Measurements from ENCODE around the gene INPP5A. TPM values are rescaled to one million over a fixed set of nuclear protein-coding genes. Genes with fewer than 3 reads are reported as not detected.

INPP5A gene
- total RNA-seq, 2 donors from 2014 or later, result 20.7 to 26.7 TPM

DNA sequence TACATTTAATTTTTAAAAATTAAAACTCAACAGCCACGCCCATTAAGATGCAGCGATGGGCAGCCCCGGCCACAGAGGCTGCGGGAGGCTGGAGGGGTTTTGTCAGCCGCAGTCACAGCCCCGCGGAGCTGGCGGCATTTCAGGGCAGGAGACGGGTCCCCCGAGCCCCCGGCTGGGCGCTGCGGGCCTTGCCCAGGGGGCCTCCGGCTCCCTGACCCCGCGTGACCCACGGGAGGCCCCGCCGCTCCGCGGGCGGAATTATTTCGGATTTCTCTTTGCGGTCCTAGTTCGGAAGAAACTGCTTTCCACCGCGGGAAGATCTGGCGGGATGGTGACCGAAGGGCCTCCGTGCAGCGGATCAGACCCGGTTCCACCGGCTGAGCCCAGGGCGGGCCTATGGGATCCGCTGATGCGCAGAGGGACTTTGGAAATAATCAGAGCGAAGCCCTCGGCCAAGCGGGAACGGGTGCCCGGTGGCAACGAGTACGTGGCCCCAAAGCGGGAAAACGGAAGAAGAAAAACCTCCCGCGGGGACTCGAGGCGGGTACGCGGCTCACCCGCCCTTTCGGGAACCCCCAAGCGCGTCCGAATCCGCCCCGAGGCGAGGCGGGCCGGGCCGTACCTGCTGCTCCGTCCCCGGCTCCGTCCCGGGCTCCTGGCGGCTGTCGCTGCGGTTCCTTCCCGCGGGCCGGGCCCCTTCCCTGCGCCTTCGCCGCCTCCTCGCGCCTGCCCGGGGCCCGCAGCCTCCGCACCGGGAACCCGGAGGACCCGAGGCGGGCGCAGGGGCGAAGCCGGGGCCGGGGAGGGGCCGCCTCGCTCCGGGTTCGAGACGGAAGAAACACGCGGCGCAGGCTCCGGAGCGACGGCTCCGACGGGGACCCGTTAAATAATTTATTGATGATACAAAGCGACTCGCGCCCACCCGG lies 246.6 kb downstream of the INPP5A start:
- no peak overlapping the region for H3K27ac Mint-ChIP-seq
- no peaks in the 10 kb centered on the region for H3K4me1 Mint-ChIP-seq
- H3K9me3 Mint-ChIP-seq, result peaks cover 2% of the 10 kb centered on the region
- Histone ChIP-seq H3K27me3 (ENCODE audit: control insufficient read depth, insufficient read depth, low read length, poor library complexity, severe bottlenecking) (peaks cover 75% of the 10 kb centered on the region), H3K36me3 (ENCODE audit: control insufficient read depth, insufficient read depth, low read length) (no peaks in the 10 kb centered on the region), H3K27ac (ENCODE audit: low read depth, low read length) (no peak overlapping the region), H3K9ac (ENCODE audit: extremely low read depth, low read length, poor library complexity, severe bottlenecking) (no peak overlapping the region), H3K4me3 (ENCODE audit: low read length) (no peak overlapping the region), H3K4me1 (ENCODE audit: control insufficient read depth, insufficient read depth, low read length) (no peaks in the 10 kb centered on the region), H3K9me3 (ENCODE audit: control insufficient read depth, low read length) (no peaks in the 10 kb centered on the region)
- TF ChIP-seq, protein P1, sequence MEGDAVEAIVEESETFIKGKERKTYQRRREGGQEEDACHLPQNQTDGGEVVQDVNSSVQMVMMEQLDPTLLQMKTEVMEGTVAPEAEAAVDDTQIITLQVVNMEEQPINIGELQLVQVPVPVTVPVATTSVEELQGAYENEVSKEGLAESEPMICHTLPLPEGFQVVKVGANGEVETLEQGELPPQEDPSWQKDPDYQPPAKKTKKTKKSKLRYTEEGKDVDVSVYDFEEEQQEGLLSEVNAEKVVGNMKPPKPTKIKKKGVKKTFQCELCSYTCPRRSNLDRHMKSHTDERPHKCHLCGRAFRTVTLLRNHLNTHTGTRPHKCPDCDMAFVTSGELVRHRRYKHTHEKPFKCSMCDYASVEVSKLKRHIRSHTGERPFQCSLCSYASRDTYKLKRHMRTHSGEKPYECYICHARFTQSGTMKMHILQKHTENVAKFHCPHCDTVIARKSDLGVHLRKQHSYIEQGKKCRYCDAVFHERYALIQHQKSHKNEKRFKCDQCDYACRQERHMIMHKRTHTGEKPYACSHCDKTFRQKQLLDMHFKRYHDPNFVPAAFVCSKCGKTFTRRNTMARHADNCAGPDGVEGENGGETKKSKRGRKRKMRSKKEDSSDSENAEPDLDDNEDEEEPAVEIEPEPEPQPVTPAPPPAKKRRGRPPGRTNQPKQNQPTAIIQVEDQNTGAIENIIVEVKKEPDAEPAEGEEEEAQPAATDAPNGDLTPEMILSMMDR (conservative IDR thresholded peaks at IDR 0.05), result no peak
- H3K36me3 Mint-ChIP-seq (ENCODE audit: low read depth), result peaks cover 19% of the 10 kb centered on the region
- DNase-seq, result peak; percentile 65
- H3K4me3 Mint-ChIP-seq, result no peak overlapping the region
- 6% methylated on average over 37 to 106 of the region's 106 CpGs for WGBS, 2 experiments (ENCODE audit: insufficient coverage in 1 of 2, insufficient read length in 1 of 2)
- H3K27me3 Mint-ChIP-seq (ENCODE audit: insufficient read depth), result peaks cover 64% of the 10 kb centered on the region

DNA sequence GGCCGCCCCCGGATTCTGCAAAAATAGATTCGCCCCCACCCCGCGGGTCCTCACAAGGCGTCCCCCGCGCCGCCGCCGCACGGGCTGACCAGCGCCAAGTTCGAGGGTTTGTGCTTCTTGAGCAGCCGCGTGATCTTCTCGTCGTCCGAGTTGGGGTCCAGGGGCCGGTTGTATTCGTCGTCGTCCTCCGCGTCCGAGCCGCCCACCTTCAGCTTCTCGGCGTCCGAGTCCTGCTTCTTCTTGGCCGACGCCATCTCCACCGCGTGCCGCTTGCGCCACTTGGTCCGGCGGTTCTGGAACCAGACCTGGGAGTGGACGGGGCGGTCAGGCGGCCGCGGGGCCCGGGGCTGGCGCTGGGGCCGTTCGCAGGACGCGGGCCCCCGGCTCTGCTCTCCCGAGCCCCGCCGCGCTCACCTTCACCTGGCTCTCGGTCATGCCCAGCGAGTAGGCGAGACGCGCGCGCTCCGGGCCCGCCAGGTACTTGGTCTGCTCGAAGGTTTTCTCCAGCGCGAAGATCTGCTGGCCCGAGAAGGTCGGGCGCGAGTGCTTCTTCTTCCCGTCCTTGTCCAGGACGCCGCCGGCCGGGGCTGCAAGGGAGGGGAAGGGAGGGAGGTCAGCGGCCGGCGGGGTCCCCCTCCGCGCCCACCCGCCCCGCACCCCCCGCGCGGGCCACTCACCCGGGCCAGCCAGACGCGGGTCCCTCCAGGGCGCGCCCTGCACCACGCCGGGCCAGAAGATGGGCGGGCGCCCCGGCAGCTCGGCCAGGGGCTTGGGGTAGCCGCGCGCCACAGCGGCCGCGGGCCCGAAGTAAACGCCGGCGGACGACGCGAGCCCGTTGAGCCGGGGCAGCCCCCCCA lies 247.5 kb downstream of the INPP5A start:
- H3K27me3 ChIP-seq (ENCODE audit: control insufficient read depth, insufficient read depth, low read length, poor library complexity, severe bottlenecking), result peaks cover 84% of the 10 kb centered on the region
- H3K9ac ChIP-seq (ENCODE audit: extremely low read depth, low read length, poor library complexity, severe bottlenecking), result no peak overlapping the region
- H3K4me3 ChIP-seq (ENCODE audit: low read length), result no peak overlapping the region
- H3K27me3 Mint-ChIP-seq (ENCODE audit: insufficient read depth), result peaks cover 72% of the 10 kb centered on the region
- no peak overlapping the region for H3K4me3 Mint-ChIP-seq
- 5 to 6% methylated on average over 50 to 111 of the region's 111 CpGs for WGBS, 2 experiments (ENCODE audit: insufficient coverage in 1 of 2, insufficient read length in 1 of 2)
- peaks cover 17% of the 10 kb centered on the region for H3K36me3 Mint-ChIP-seq (ENCODE audit: low read depth)
- TF ChIP-seq, protein P1 (conservative IDR thresholded peaks at IDR 0.05), result no peak
- peaks cover 2% of the 10 kb centered on the region for H3K9me3 Mint-ChIP-seq
- H3K4me1 ChIP-seq (ENCODE audit: control insufficient read depth, insufficient read depth, low read length), result no peaks in the 10 kb centered on the region
- no peaks in the 10 kb centered on the region for H3K9me3 ChIP-seq (ENCODE audit: control insufficient read depth, low read length)
- peak; percentile 80 for DNase-seq
- H3K27ac ChIP-seq (ENCODE audit: low read depth, low read length), result no peak overlapping the region
- H3K4me1 Mint-ChIP-seq, result no peaks in the 10 kb centered on the region
- no peak overlapping the region for H3K27ac Mint-ChIP-seq
- no peaks in the 10 kb centered on the region for H3K36me3 ChIP-seq (ENCODE audit: control insufficient read depth, insufficient read depth, low read length)

DNA sequence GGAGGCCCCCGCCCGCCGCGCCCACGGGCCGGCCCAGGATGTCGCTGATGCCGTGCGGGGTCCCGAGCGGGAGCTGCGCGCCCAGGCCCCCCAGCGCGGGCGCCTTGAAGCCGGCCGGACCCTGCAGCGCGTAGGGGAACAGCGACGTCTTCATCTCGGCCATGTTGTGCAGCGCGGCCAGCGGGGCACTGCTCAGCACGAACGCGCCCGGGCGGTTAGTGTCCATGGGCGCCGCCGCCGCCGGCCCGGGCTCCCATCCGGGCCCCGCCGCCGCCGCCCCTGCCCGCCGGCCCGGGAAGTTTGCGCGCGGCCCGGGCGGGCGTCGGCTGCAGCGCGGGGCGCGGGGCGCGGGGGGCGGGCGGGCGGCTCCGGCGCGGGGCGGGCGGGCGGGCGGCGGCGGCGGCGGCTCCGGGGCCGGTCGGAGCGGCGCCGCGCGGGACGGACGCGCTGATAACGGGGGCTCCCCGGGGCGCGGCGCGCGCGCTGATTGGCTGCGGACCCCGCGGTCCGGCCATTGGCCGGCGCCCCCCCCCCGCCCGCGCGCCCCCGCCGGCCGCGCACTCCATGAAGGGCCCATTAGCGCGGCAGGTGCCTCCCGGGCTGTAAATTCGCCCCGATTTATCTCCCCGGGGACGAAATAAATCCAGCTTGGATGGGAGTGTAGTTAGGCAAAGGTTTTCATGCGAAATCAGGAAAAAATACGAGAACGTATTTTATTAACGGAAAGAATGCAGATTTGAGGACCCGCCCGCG lies 248.3 kb downstream of the INPP5A start, which contains the start of gene NKX6-2:
Gene NKX6-2 (minus strand): TSS at position 425 of the 753 bp plus-strand sequence. CDS start 199 bp downstream, at position 226.
- Histone ChIP-seq H3K9ac (ENCODE audit: extremely low read depth, low read length, poor library complexity, severe bottlenecking) (no peak within 1 kb of the TSS), H3K4me3 (ENCODE audit: low read length) (no peak within 1 kb of the TSS), H3K27me3 (ENCODE audit: control insufficient read depth, insufficient read depth, low read length, poor library complexity, severe bottlenecking) (peaks cover 92% of the 10 kb centered on the region), H3K4me1 (ENCODE audit: control insufficient read depth, insufficient read depth, low read length) (no peaks in the 10 kb centered on the region), H3K9me3 (ENCODE audit: control insufficient read depth, low read length) (no peaks in the 10 kb centered on the region), H3K36me3 (ENCODE audit: control insufficient read depth, insufficient read depth, low read length) (no peaks in the 10 kb centered on the region), H3K27ac (ENCODE audit: low read depth, low read length) (no peak within 1 kb of the TSS)
- peak; percentile 64 for DNase-seq
- Mint-ChIP-seq H3K27me3 (ENCODE audit: insufficient read depth) (peaks cover 80% of the 10 kb centered on the region), H3K36me3 (ENCODE audit: low read depth) (peaks cover 17% of the 10 kb centered on the region), H3K9me3 (peaks cover 2% of the 10 kb centered on the region), H3K4me1 (no peaks in the 10 kb centered on the region), H3K4me3 (no peak within 1 kb of the TSS), H3K27ac (no peak within 1 kb of the TSS)
- 2 to 4% methylated on average over 11 to 100 of the region's 119 CpGs for WGBS, 2 experiments (ENCODE audit: insufficient coverage in 1 of 2, insufficient read length in 1 of 2)
- TF ChIP-seq, protein P1 (conservative IDR thresholded peaks at IDR 0.05), result no peak
